Liver (tissue), 3 donors: Measurements from ENCODE around the gene SLIT3.

Experiments used
- JUND ChIP-seq, 2 donors: IDR thresholded peaks; 2 replicates each; pipeline ENCODE4 v1.6.1; 2016; ENCODE audit warnings: antibody characterized with exemption in 2 of 2
- MAX ChIP-seq: IDR thresholded peaks from 2 replicates; pipeline ENCODE4 v1.6.1; 2016; ENCODE audit warnings: antibody characterized with exemption
- REST ChIP-seq: IDR thresholded peaks from 2 replicates; pipeline ENCODE4 v1.6.1; 2016; ENCODE audit warnings: antibody characterized with exemption, mild to moderate bottlenecking
- RXRA ChIP-seq, 2 donors: IDR thresholded peaks; 2 replicates each; pipeline ENCODE4 v1.6.1; 2017 to 2018; ENCODE audit warnings: antibody characterized with exemption in 2 of 2, mild to moderate bottlenecking in 1 of 2
- YY1 ChIP-seq: IDR thresholded peaks from 2 replicates; pipeline ENCODE4 v1.6.1; 2016; ENCODE audit warnings: antibody characterized with exemption, mild to moderate bottlenecking
- TF ChIP-seq, protein P1 (sequence below): IDR thresholded peaks from 2 replicates; pipeline ENCODE4 v1.6.1; 2016; ENCODE audit warnings: antibody characterized with exemption
- TF ChIP-seq, protein P2 (sequence below): fragments of 150-350 bp; IDR thresholded peaks from 2 replicates; pipeline ENCODE4 v1.5.1; 2017; ENCODE audit warnings: improper control_type of control experiment, low read depth, low read length; ENCODE audit not compliant: missing input control
- donor health status: healthy.
- donor health status: healthy.

GRCh38 chr5:169122951-169123350 is 178.0 kb downstream of the SLIT3 start:
- TF ChIP-seq, protein P1, sequence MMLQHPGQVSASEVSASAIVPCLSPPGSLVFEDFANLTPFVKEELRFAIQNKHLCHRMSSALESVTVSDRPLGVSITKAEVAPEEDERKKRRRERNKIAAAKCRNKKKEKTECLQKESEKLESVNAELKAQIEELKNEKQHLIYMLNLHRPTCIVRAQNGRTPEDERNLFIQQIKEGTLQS = no peak
- TF ChIP-seq JUND (IDR thresholded peaks at IDR 0.05) (no peak), YY1 (no peak), RXRA (IDR thresholded peaks at IDR 0.05) (no peak), REST (no peak), MAX (no peak)
- TF ChIP-seq, protein P2, sequence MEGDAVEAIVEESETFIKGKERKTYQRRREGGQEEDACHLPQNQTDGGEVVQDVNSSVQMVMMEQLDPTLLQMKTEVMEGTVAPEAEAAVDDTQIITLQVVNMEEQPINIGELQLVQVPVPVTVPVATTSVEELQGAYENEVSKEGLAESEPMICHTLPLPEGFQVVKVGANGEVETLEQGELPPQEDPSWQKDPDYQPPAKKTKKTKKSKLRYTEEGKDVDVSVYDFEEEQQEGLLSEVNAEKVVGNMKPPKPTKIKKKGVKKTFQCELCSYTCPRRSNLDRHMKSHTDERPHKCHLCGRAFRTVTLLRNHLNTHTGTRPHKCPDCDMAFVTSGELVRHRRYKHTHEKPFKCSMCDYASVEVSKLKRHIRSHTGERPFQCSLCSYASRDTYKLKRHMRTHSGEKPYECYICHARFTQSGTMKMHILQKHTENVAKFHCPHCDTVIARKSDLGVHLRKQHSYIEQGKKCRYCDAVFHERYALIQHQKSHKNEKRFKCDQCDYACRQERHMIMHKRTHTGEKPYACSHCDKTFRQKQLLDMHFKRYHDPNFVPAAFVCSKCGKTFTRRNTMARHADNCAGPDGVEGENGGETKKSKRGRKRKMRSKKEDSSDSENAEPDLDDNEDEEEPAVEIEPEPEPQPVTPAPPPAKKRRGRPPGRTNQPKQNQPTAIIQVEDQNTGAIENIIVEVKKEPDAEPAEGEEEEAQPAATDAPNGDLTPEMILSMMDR = no peak
